Upper lobe of right lung (tissue), 1 donor: ENCODE results near the gene TMEM145. TPM values are rescaled to one million over a fixed set of nuclear protein-coding genes. Genes with fewer than 3 reads are reported as not detected.

Source experiments
- ATAC-seq: fragments of 200-7000 bp; cut with Tn5 transposase; one replicate; pipeline ENCODE4 v1.9.1; 2020; ENCODE audit warnings: mild to moderate bottlenecking, moderate library complexity
- DNase-seq: peaks from one replicate; pipeline ENCODE4 v3.0.0-alpha.2; 2020
- H3K27ac ChIP-seq: fragments of 200-600 bp; one replicate; pipeline ENCODE4 v1.8.0; 2022
- H3K27me3 ChIP-seq: fragments of 200-600 bp; one replicate; pipeline ENCODE4 v1.8.0; 2022; ENCODE audit warnings: mild to moderate bottlenecking
- H3K36me3 ChIP-seq: fragments of 200-600 bp; one replicate; pipeline ENCODE4 v1.8.0; 2022
- H3K4me1 ChIP-seq: fragments of 200-600 bp; one replicate; pipeline ENCODE4 v1.8.0; 2022
- H3K4me3 ChIP-seq: fragments of 200-600 bp; one replicate; pipeline ENCODE4 v1.8.0; 2022; ENCODE audit warnings: mild to moderate bottlenecking
- H3K9me3 ChIP-seq: fragments of 200-600 bp; one replicate; pipeline ENCODE4 v1.8.0; 2022
- CTCF ChIP-seq: fragments of 200-600 bp; IDR thresholded peaks from one replicate; pipeline ENCODE4 v1.8.0; 2022; ENCODE audit warnings: antibody characterized with exemption
- intact Hi-C: fragments of 100-400 bp; cut with DNase I; formaldehyde crosslinking; loops from one replicate; pipeline ENCODE4 v1.11.0; 2022
- total RNA-seq: library from RNA; stranded (reverse); fragmentation: NEBNext Ultra II Directional; extraction: Animal tissue kit (Norgen Biotek cat#: 25700); gene quantifications from one replicate; pipeline ENCODE4 v1.2.1, GENCODE V29; 2021
- donor health status: DM: no; HTN: yes; CAD: no; lungs with severe emphysema.

TMEM145 gene
- total RNA-seq, 1 donor from 2014 or later, result 0.35 TPM

- no peak for TF ChIP-seq CTCF
- Histone ChIP-seq H3K27me3 (peaks cover 25% of the 10 kb centered on the region), H3K4me3 (peak overlapping the region; percentile 96), H3K27ac (no peak overlapping the region), H3K4me1 (peaks cover 22% of the 10 kb centered on the region), H3K36me3 (no peaks in the 10 kb centered on the region), H3K9me3 (no peaks in the 10 kb centered on the region)
- DNase-seq, result peak; percentile 73
- intact Hi-C loops, result no loop called here
- ATAC-seq, result no peak
These were observed 10.9 kb downstream of the TMEM145 start for GRCh38 chr19:42323852-42324654.

GRCh38 chr19:42324655-42325307, 11.7 kb downstream of the TMEM145 start:
- no peaks in the 10 kb centered on the region for H3K9me3 ChIP-seq
- DNase-seq, result no peak
- TF ChIP-seq CTCF, result no peak
- peaks cover 25% of the 10 kb centered on the region for H3K27me3 ChIP-seq
- no peak overlapping the region for H3K27ac ChIP-seq
- ATAC-seq, result no peak
- H3K4me1 ChIP-seq, result peaks cover 22% of the 10 kb centered on the region
- intact Hi-C loops, result no loop called here
- no peaks in the 10 kb centered on the region for H3K36me3 ChIP-seq
- H3K4me3 ChIP-seq, result peak overlapping the region; percentile 96

GRCh38 chr19:42325308-42325895, 12.3 kb downstream of the TMEM145 start, which contains the start of gene MEGF8:
Gene MEGF8, plus strand, starts transcription at chr19:42325635. Its CDS starts 609 bp downstream, at chr19:42326244.
- Histone ChIP-seq H3K36me3 (no peaks in the 10 kb centered on the region), H3K4me1 (peaks cover 22% of the 10 kb centered on the region), H3K4me3 (peak within 1 kb of the TSS; percentile 96), H3K27ac (peak within 1 kb of the TSS; percentile 78), H3K9me3 (no peaks in the 10 kb centered on the region), H3K27me3 (peaks cover 25% of the 10 kb centered on the region)
- peak; percentile 87 for TF ChIP-seq CTCF
- DNase-seq (peak; percentile 99), ATAC-seq (peak; percentile 97)
- intact Hi-C loops, result no loop called here

- DNase-seq (no peak), ATAC-seq (no peak)
- TF ChIP-seq CTCF, result peak; percentile 14
- H3K27me3 ChIP-seq, result peaks cover 25% of the 10 kb centered on the region
- no peaks in the 10 kb centered on the region for H3K9me3 ChIP-seq
- peaks cover 22% of the 10 kb centered on the region for H3K4me1 ChIP-seq
- H3K36me3 ChIP-seq, result no peaks in the 10 kb centered on the region
- peak overlapping the region; percentile 78 for H3K27ac ChIP-seq
- intact Hi-C loops, result no loop called here
- H3K4me3 ChIP-seq, result peak overlapping the region; percentile 96
These were observed 13.0 kb downstream of the TMEM145 start for GRCh38 chr19:42325896-42326771.

GRCh38 chr19:42326969-42327368, 13.9 kb downstream of the TMEM145 start:
- TF ChIP-seq CTCF, result no peak
- no peak for ATAC-seq
- intact Hi-C loops, result no loop called here
- H3K27ac ChIP-seq, result no peak overlapping the region
- no peaks in the 10 kb centered on the region for H3K9me3 ChIP-seq
- no peaks in the 10 kb centered on the region for H3K36me3 ChIP-seq
- H3K27me3 ChIP-seq, result peaks cover 25% of the 10 kb centered on the region
- H3K4me3 ChIP-seq, result no peak overlapping the region
- no peak for DNase-seq
- peaks cover 22% of the 10 kb centered on the region for H3K4me1 ChIP-seq
